NCI-H82 treated with DMSO at 0.1 percent for 48 hours (cell line): ENCODE results near the gene BMP2.

Experiments used
- DNase-seq: peaks from one replicate; lab custom pipeline; 2025; ENCODE audit not compliant: unreplicated experiment; lab: John Stamatoyannopoulos, UW

BMP2 gene

GRCh38 chr20:6828794-6829423, 61.4 kb downstream of the BMP2 start:
- DNase-seq: peak; percentile 2

- no peak for DNase-seq
Observed at GRCh38 chr20:6829510-6830116, 62.1 kb downstream of the BMP2 start.
